GM18502 (cell line): ENCODE results near the gene FOXJ2.
"Not testable (repeated sequence)": the region's sequence is repeated elsewhere in the genome, so short reads cannot be mapped to it uniquely, and the experiment has no call there.

ENCODE experiments used
- ATAC-seq: cut with Tn5 transposase; IDR thresholded peaks from one replicate; pipeline ENCODE4 v1.9.1; 2021; ENCODE audit warnings: mild to moderate bottlenecking; ENCODE audit not compliant: unreplicated experiment, poor library complexity

Gene FOXJ2

GRCh38 chr12:8027856-8028255 is 4.7 kb upstream of the FOXJ2 start:
- ATAC-seq, result no peak

DNA sequence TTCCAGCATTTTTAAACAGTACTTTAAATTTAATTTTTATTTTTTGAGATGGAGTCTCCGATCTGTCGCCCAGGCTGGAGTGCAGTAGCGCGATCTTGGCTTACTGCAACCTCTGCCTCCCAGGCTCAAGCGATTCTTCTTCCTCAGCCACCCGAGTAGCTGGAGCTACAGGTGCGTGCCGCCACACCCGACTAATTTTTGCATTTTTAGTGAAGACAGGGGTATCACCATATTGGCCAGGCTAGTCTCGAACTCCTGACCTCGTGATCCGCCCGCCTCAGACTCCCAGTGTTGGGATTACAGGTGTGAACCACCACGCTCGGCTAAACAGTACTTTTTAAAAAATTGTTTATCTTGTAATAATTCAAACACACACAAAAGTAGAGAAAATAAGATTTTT is 4.2 kb upstream of the FOXJ2 start:
- ATAC-seq, result no peak

DNA sequence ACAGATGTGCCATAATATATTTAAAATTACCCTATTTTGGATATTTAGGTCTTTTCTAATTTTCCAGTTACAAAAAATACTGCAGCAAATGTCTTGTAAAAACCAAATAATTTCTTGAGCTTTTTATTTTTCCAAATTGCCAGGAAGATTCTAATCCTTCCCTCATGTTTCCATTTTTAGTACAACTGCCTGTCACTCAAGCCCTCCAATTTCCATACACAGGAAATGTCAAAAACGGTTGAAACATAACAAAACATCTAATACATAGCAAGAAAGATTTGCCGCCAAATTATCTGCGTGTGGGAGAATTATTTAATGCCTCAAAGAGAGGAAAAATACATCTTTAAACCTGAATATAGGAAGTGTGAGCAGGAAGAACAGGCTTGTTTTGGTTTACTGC is 2.3 kb upstream of the FOXJ2 start:
- no peak for ATAC-seq

- not testable (repeated sequence) for ATAC-seq
These were observed 1.5 kb upstream of the FOXJ2 start for GRCh38 chr12:8031017-8031416.

DNA sequence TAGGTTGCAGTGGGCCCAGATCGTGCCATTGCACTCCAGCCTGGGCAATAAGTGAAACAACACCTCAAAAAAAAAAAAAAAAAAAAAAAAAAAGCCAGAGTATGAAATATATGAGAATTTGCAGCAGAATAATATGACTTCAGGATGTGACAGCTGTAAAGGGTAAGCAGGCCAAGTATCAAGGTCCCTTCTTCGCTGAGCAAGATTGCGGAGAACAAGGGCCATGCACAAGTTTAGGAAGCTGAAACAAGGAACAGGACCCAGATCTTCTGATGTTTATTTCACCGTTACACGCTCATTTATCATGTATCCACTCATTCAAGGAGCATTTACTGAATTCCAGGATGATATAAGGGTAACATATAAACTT is 659 bp upstream of the FOXJ2 start:
- no peak for ATAC-seq

DNA sequence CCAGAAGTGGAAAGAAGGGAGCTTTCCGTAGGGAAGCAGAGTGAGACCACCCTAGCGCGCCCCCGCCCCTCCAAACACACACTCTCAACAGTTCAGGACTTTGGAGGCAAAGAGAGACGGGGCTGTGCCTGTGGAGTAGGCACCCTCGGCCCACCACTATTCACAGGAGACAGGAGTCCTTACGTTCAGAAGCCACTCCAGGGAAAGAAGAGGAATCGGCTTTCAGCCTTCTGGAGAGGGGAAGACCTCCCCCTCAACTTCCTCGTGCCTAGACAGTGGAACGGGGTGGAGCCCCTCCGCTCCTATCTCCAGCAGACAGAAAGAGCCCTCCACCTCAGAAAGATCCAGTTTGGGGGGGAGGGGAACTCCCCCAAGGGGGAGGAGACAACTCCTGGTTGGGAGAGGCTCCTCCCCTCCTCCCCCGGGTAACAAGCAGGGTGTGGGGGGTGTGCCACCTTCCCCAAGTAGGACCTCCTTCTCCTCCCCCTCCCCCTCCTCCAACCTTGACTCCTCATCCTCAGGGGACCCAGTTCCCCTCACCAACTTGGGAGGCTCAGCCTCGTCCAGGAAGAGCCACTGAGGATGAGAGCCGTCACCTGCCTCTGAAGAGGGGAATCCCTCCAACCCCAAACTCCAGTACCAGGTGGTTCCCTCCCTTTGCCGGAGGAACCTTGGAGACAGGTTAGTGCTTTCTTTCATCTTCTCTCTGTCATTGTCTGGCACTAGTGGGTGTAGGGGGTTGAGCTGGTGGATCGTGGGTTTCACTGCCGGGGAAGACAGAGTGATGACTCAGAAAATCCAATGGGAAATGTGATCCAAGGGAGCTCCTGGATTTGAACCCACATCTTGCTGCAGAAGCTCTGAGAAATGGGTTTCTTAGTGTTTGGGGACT is 883 bp downstream of the FOXJ2 start:
- ATAC-seq, result peak; percentile 34

DNA sequence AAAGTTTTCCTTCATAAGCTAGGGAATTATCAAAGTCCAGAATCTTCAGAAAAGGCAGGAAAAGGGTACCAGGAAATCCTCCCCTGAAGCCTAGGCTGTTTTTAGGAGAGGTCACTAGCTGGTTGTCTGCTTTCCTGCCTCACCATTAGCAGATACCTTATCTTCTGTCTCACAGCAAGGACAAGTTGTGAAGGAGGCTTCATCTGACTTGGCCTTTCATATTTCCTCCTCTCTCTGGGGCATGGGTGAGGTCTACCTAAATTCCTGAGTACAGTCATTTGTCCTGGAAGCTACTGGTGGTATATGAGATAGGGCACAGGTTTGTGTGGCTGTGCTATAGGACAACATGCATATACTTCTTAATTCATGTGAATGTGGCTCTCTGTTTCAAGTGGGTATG is 2.3 kb downstream of the FOXJ2 start:
- no peak for ATAC-seq

DNA sequence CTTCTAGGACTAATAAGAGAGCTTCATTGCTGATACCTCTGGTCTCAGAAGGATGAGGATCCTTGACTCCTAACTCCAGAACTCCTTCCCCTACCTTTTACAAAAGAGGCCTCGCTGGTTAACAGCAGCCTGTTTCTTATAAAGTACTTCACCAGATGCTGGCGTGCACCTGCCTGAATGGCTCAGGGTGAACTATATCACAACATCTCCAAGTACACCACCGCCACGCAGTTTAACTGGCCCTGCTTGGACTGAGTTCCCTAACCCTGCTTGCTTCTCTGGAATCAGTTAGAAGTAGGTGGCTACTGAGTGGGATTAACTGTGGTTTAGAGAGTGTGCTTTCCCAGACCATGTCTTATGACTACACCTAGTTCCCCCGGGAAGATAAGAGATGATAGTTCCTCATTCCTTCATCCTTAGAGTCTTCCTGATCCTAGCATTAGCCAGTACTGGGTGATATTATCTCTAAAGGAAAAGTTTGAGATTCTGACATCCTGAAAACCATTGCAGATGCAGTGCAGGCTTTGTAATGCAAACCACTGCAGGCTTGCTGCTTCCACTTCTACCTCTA is 3.0 kb downstream of the FOXJ2 start:
- no peak for ATAC-seq

GRCh38 chr12:8036346-8036745 is 3.8 kb downstream of the FOXJ2 start:
- ATAC-seq, result no peak

DNA sequence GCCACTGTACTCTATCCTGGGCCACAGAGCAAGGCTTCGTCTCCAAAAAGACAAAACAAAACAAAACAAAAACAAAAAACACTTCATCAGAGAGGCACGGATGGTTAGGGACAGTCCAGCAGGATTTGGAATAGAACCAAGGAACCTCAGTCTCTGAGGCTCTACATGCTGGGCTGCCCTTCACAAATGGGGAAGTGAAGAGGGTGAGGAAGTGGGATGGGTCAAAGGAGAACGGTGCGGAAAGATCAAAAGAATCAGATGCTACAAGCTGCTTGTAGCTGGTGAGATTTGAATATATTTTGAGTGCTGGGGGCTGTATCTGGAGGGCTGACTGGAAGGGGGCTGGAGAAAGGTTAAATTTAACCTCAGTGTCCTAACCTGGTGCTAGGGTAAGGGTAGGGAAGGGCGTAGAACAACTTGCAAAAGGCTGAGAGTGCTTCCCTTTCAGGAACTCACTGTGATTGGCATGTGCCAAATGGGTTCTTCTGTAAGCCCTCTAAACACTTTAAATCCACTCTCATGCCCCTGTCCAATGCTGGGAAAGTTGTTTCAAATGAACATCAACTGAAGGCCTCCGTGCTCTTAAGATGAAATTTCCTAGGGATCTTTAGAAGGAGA is 4.6 kb downstream of the FOXJ2 start:
- no peak for ATAC-seq

DNA sequence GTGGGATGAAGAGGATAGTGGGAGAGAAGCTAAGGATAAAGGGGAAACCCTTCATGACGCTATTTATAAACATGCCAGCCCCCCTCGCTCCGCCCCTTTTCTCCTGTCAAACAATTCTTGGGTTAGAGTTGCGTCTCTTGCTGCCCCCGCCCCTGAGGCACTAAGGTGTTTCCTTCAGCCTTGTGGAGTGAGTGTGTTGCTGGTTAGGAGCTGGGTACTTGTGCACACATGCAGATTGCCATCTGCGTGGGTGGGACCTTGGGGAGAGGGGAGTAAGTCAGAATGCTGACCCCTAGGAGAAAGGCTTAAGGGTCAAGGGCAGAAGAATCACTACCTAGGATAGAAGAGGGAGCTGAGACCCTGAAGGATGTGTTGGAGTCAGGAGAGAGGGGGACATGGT is 5.4 kb downstream of the FOXJ2 start:
- no peak for ATAC-seq

GRCh38 chr12:8038659-8039114 is 6.2 kb downstream of the FOXJ2 start:
- no peak for ATAC-seq

GRCh38 chr12:8040791-8041190 is 8.3 kb downstream of the FOXJ2 start:
- no peak for ATAC-seq

- no peak for ATAC-seq
These were observed 13.7 kb downstream of the FOXJ2 start for GRCh38 chr12:8045952-8046944.

DNA sequence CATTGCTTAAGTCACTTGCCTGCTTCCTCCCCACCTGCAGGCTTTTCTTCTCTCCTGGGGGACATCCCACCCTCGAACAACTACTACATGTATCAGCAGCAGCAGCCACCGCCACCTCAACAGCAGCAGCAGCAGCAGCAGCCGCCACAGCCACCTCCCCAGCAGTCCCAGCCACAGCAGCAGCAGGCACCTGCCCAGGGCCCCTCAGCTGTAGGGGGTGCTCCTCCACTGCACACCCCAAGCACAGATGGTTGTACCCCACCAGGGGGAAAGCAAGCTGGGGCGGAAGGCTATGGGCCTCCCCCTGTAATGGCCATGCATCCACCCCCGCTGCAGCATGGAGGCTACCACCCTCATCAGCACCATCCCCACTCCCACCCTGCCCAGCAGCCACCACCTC is 15.3 kb downstream of the FOXJ2 start:
- ATAC-seq, result no peak

DNA sequence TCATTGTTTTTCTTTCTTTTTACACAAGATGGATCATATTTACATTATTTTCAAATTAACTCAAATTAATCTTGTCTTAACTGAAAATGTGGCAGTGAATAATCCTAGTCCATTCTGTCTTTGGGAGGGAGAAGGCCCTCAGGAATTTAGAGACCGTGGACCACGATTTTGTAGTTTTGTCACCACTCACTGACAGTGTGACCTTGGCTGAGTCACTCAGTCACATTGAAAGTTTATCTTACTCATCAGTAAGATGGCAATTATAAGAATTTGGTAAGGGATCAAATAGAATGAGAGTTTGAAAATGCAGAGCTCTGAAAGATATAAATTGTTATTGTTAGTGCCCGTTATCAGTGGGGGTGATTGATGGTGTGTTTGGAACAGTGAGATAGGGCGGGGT is 16.4 kb downstream of the FOXJ2 start:
- no peak for ATAC-seq

DNA sequence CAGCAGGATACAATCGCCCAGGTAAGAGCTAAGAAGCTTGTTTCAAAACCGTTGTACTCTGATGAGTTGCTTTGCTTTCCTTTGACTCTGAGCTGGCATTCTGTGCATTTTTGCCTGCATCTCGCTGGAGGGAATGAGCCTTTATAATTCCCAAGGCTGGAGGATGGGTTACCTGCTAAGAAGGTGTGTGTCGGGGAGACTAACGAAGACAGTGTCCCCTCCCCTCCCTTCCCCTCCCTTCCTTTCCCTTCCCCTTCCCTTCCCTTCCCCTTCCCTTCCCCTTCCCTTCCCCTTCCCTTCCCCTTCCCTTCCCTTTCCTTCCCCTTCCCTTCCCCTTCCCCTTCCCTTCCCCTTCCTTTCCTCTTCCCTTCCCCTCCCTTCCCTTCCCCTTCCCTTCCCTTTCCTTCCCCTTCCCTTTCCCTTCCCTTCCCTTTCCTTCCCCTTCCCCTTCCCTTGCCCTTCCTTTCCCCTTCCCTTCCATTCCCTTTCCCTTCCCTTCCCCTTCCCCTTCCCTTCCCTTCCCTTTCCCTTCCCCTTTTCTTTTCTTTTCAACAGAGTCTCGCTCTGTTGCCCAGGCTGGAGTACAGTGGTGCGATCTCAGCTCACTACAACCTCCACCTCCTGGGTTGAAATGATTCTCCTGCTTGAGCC is 18.2 kb downstream of the FOXJ2 start:
- no peak for ATAC-seq

GRCh38 chr12:8052679-8053078 is 20.2 kb downstream of the FOXJ2 start:
- ATAC-seq, result no peak

- ATAC-seq, result no peak
These were observed 22.3 kb downstream of the FOXJ2 start for GRCh38 chr12:8054816-8055215.

GRCh38 chr12:8057306-8057705 is 24.8 kb downstream of the FOXJ2 start:
- ATAC-seq, result no peak
